Neural progenitor cell (in vitro differentiated cells): ENCODE results near the gene SPATA31A5. TPM values are rescaled to one million over a fixed set of nuclear protein-coding genes. Genes with fewer than 3 reads are reported as not detected.
"Not testable (repeated sequence)": the region's sequence is repeated elsewhere in the genome, so short reads cannot be mapped to it uniquely, and the experiment has no call there.

Experiments used
- DNase-seq: peaks from one replicate; pipeline ENCODE4 v3.0.0-alpha.2; 2016; ENCODE audit warnings: low spot score
- H2AFZ ChIP-seq: fragments of 200-600 bp; sonication (generic); replicated peaks from 2 replicates; pipeline ENCODE4 v1.6.1; 2016; ENCODE audit warnings: antibody characterized with exemption
- H3F3A ChIP-seq: fragments of 200-600 bp; sonication (generic); 2 replicates; pipeline ENCODE4 v1.6.1; 2016; ENCODE audit warnings: antibody characterized with exemption, low read depth
- H3K27ac ChIP-seq: fragments of 200-600 bp; sonication (generic); 2 replicates; pipeline ENCODE4 v1.5.1; 2016; ENCODE audit warnings: mild to moderate bottlenecking
- H3K27me3 ChIP-seq: fragments of 200-600 bp; sonication (generic); 2 replicates; pipeline ENCODE4 v1.6.1; 2016; ENCODE audit warnings: mild to moderate bottlenecking, moderate library complexity
- H3K36me3 ChIP-seq: fragments of 200-600 bp; sonication (generic); 2 replicates; pipeline ENCODE4 v1.5.1; 2016
- H3K4me1 ChIP-seq: fragments of 200-600 bp; sonication (generic); 2 replicates; pipeline ENCODE4 v1.6.1; 2016; ENCODE audit warnings: mixed run types
- H3K4me2 ChIP-seq: fragments of 200-600 bp; sonication (generic); 2 replicates; pipeline ENCODE4 v1.6.1; 2016
- H3K4me3 ChIP-seq: fragments of 200-600 bp; sonication (generic); 2 replicates; pipeline ENCODE4 v1.5.1; 2016
- H3K79me2 ChIP-seq: fragments of 200-600 bp; sonication (generic); 2 replicates; pipeline ENCODE4 v1.6.1; 2016; ENCODE audit warnings: low read depth
- H3K9ac ChIP-seq: fragments of 200-600 bp; sonication (generic); 2 replicates; pipeline ENCODE4 v1.6.1; 2016
- H3K9me3 ChIP-seq: fragments of 200-600 bp; sonication (generic); 2 replicates; pipeline ENCODE4 v1.5.1; 2016; ENCODE audit warnings: low read depth
- H4K20me1 ChIP-seq: fragments of 200-600 bp; sonication (generic); 2 replicates; pipeline ENCODE4 v1.6.1; 2016; ENCODE audit warnings: low read depth
- H3K27ac Mint-ChIP-seq: 3 replicates; pipeline ENCODE4 v1.8.0; 2021; ENCODE audit warnings: mixed read lengths
- H3K27me3 Mint-ChIP-seq: 2 replicates; pipeline ENCODE4 v1.8.0; 2022; ENCODE audit warnings: low read depth, mild to moderate bottlenecking, inconsistent platforms, moderate library complexity, mixed read lengths; ENCODE audit not compliant: insufficient read depth
- H3K36me3 Mint-ChIP-seq: 3 replicates; pipeline ENCODE4 v1.8.0; 2021; ENCODE audit warnings: mixed read lengths
- H3K4me1 Mint-ChIP-seq: 3 replicates; pipeline ENCODE4 v1.8.0; 2021; ENCODE audit warnings: mixed read lengths
- H3K4me3 Mint-ChIP-seq: 3 replicates; pipeline ENCODE4 v1.8.0; 2021; ENCODE audit warnings: mild to moderate bottlenecking, moderate library complexity, mixed read lengths
- H3K9me3 Mint-ChIP-seq: 3 replicates; pipeline ENCODE4 v1.8.0; 2020; ENCODE audit warnings: mixed read lengths
- small RNA-seq: library from RNA; depleted of rRNA; stranded (forward); fragments of <200 nt; gene quantifications from one replicate; pipeline ENCODE3, GENCODE V24; 2015
- total RNA-seq: library from RNA; depleted of rRNA; stranded (reverse); fragments of >200 nt; gene quantifications from 2 replicates; pipeline ENCODE4 v1.2.3, GENCODE V29; 2015; ENCODE audit warnings: low replicate concordance

SPATA31A5 gene
- not detected in 2 replicates for total RNA-seq

DNA sequence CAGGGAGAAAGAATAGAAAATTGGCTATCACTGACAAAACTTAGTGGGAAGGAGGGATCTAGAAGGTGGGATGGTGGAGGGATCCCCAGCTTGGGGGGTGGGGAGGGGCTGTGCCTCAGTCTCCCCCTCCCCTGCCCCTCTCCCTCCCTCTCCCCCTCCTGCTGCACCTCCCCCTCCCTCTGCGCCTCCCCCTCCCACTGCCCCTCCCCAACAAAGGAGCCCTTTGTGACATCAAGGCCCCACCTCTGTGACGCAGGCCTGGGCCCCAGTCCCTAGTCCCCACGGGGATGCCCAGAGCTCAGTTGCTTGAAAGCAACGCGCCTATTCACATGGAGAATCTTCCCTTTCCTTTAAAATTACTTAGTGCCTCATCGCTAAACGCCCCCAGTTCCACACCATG is at the start of gene SPATA31A5:
Gene SPATA31A5 (plus strand): TSS at position 301 of the 400 bp plus-strand sequence. CDS start 29 bp downstream, at position 330.
- not testable (repeated sequence) for H3K4me1 Mint-ChIP-seq, H3K9me3 ChIP-seq, H4K20me1 ChIP-seq, H3K36me3 ChIP-seq, H3K4me3 Mint-ChIP-seq, H3K9me3 Mint-ChIP-seq, H2AFZ ChIP-seq, DNase-seq, H3K4me2 ChIP-seq, H3F3A ChIP-seq, H3K4me3 ChIP-seq, H3K27me3 ChIP-seq, H3K4me1 ChIP-seq, H3K79me2 ChIP-seq, H3K27me3 Mint-ChIP-seq, H3K27ac Mint-ChIP-seq, H3K36me3 Mint-ChIP-seq, H3K27ac ChIP-seq, H3K9ac ChIP-seq

DNA sequence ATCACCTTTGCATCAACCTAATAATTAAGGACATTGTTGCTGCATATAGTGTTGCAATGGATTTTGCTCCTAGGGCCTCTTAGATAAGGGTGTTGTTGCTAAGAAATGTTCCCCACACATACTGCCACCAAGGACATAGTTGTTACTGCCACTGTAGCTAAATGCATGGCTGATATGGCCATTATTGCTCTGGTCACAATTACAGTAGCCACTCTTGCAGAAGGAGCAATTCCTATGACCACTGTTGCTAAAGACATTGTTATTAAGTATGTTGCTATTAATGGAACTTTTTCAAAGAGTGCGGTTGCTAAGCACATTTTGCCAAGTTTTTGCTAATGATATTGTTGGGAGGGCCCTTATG is 48.8 kb downstream of the SPATA31A5 start:
- H3K4me2 ChIP-seq, H4K20me1 ChIP-seq, H3K36me3 ChIP-seq, H3K9me3 Mint-ChIP-seq, H3K4me1 ChIP-seq, H3K4me3 ChIP-seq, H3K9ac ChIP-seq, H3K27me3 Mint-ChIP-seq, DNase-seq, H3K27ac ChIP-seq, H3K27me3 ChIP-seq, H3K79me2 ChIP-seq, H3K27ac Mint-ChIP-seq, H3K9me3 ChIP-seq, H3F3A ChIP-seq, H3K4me1 Mint-ChIP-seq, H2AFZ ChIP-seq, H3K36me3 Mint-ChIP-seq, H3K4me3 Mint-ChIP-seq: not testable (repeated sequence)

DNA sequence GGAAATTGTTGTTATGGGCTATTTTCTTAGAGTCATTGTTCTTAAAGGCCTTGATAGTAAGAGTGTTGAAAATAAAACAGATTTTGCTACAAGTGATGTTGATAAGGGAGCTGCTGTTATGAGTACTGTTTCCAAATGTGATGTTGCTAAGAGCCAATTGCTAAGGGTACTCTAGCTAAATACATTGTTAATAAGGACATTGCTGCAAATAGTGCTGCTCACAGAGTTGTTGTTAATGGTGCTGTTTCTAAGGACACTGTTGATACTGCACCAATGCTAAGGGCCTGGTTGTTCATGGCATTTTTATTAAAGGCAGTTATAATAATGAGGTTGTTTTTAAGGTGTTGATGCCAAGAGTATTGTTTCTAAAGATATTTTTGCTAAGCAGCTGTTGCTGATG is 52.2 kb downstream of the SPATA31A5 start:
- H3K36me3 ChIP-seq, H3K79me2 ChIP-seq, H4K20me1 ChIP-seq, H3K36me3 Mint-ChIP-seq, H3K27me3 Mint-ChIP-seq, H3K4me2 ChIP-seq, H3K4me3 ChIP-seq, H3K9ac ChIP-seq, H3K4me1 ChIP-seq, H3K9me3 ChIP-seq, H3K27ac ChIP-seq, DNase-seq, H3K27me3 ChIP-seq, H3K4me3 Mint-ChIP-seq, H3K4me1 Mint-ChIP-seq, H3F3A ChIP-seq, H3K9me3 Mint-ChIP-seq, H2AFZ ChIP-seq, H3K27ac Mint-ChIP-seq: not testable (repeated sequence)

Small RNAs within 50 kb of the gene (small RNA-seq; reads per million reads assigned to genes)
- not detected for gene AL590491.3
